ENCODE data around the gene ME3.

The ME3 gene

GRCh38 chr11:86637988-86638387 lies 34.4 kb downstream of the ME3 start:
- Histone ChIP-seq H3K9me3 (no peaks in the 10 kb centered on the region), H3K4me3 (no peak overlapping the region), H3K27ac (no peak overlapping the region), H3K36me3 (no peaks in the 10 kb centered on the region), H3K4me1 (peaks cover 0 to 42% (median 30%) of the 10 kb centered on the region in 4 donors), H3K27me3 (no peaks in the 10 kb centered on the region)
- no peak for TF ChIP-seq CTCF (IDR thresholded peaks at IDR 0.05)
- intact Hi-C loops (cut with DNase I; ENCODE audit: low total_unique reads), result loop anchor here (10.0 kb wide), 1 partner anchor 47 kb away; no protein-coding TSS in a partner anchor
- no peak for DNase-seq

GRCh38 chr11:86636275-86636674 lies 36.1 kb downstream of the ME3 start:
- intact Hi-C loops (cut with DNase I; ENCODE audit: low total_unique reads), result loop anchor here (10.0 kb wide), 1 partner anchor 49 kb away; no protein-coding TSS in a partner anchor
- Histone ChIP-seq H3K4me3 (no peak overlapping the region), H3K27ac (no peak overlapping the region), H3K36me3 (no peaks in the 10 kb centered on the region), H3K9me3 (no peaks in the 10 kb centered on the region), H3K4me1 (peaks cover 0 to 42% (median 26%) of the 10 kb centered on the region in 4 donors), H3K27me3 (no peaks in the 10 kb centered on the region)
- no peak for DNase-seq
- TF ChIP-seq CTCF (IDR thresholded peaks at IDR 0.05), result no peak

- DNase-seq, result peak; percentile 41 to 75
- Histone ChIP-seq H3K9me3 (no peaks in the 10 kb centered on the region), H3K27ac (peak overlapping the region; percentile 40 to 81), H3K27me3 (no peaks in the 10 kb centered on the region), H3K36me3 (no peaks in the 10 kb centered on the region), H3K4me3 (no peak overlapping the region), H3K4me1 (peaks cover 0 to 65% (median 52%) of the 10 kb centered on the region in 4 donors)
- peak; percentile 38 to 52 for TF ChIP-seq CTCF (IDR thresholded peaks at IDR 0.05)
- intact Hi-C loops (cut with DNase I; ENCODE audit: low total_unique reads), result loop anchor here (10.0 kb wide), 1 partner anchor 52 kb away; no protein-coding TSS in a partner anchor
These were observed 39.7 kb downstream of the ME3 start for GRCh38 chr11:86632499-86633269.

GRCh38 chr11:86630229-86630981 lies 42.0 kb downstream of the ME3 start:
- Histone ChIP-seq H3K36me3 (no peaks in the 10 kb centered on the region), H3K27ac (peak overlapping the region; percentile 77 to 81), H3K9me3 (no peaks in the 10 kb centered on the region), H3K27me3 (no peaks in the 10 kb centered on the region), H3K4me1 (peaks cover 0 to 81% (median 58%) of the 10 kb centered on the region in 4 donors), H3K4me3 (no peak overlapping the region)
- TF ChIP-seq CTCF (IDR thresholded peaks at IDR 0.05), result no peak
- intact Hi-C loops (cut with DNase I; ENCODE audit: low total_unique reads), result loop anchor here (10.0 kb wide), 1 partner anchor 54 kb away; no protein-coding TSS in a partner anchor
- DNase-seq, result no peak

- intact Hi-C loops (cut with DNase I; ENCODE audit: low total_unique reads), result loop anchor here (5.0 kb wide), 1 partner anchor 173 kb away; the partner anchor contains the start of gene PRSS23
- TF ChIP-seq CTCF (IDR thresholded peaks at IDR 0.05), result no peak
- peaks cover 0 to 93% (median 63%) of the 10 kb centered on the region in 4 donors for H3K4me1 ChIP-seq
- H3K27ac ChIP-seq, result peak overlapping the region; percentile 77 to 81
- peak in 1 of 2 donors; percentile 40 for DNase-seq
- H3K36me3 ChIP-seq, result no peaks in the 10 kb centered on the region
- no peak overlapping the region for H3K4me3 ChIP-seq
- H3K27me3 ChIP-seq, result no peaks in the 10 kb centered on the region
- H3K9me3 ChIP-seq, result no peaks in the 10 kb centered on the region
These were observed 43.2 kb downstream of the ME3 start for GRCh38 chr11:86629045-86629706.
